SK-N-SH (cell line): ENCODE measurements around the gene RLF.

Experiments used
- CTCF ChIP-seq: fragments of 200-600 bp; sonication (generic); IDR thresholded peaks from 2 replicates; pipeline ENCODE4 v1.6.1; 2017; ENCODE audit warnings: antibody characterized with exemption, mild to moderate bottlenecking, moderate library complexity
- EZH2phosphoT487 ChIP-seq: fragments of 200-600 bp; sonication (generic); IDR thresholded peaks from 2 replicates; pipeline ENCODE4 v1.6.1; 2017; ENCODE audit warnings: low read depth, mixed run types, mild to moderate bottlenecking, antibody characterized with exemption, moderate library complexity, borderline replicate concordance
- FOXJ3 ChIP-seq: sonication (generic); formaldehyde crosslinking; IDR thresholded peaks from 2 replicates; pipeline ENCODE4 v1.5.1; 2020; ENCODE audit warnings: mild to moderate bottlenecking, missing genetic modification reagents
- FOXM1 ChIP-seq: IDR thresholded peaks from 2 replicates; pipeline ENCODE4 v1.4.0; 2012; ENCODE audit warnings: low read depth, mild to moderate bottlenecking
- POLR2AphosphoS5 ChIP-seq: IDR thresholded peaks from 2 replicates; pipeline ENCODE4 v1.6.1; 2012; ENCODE audit warnings: low read depth, low read length
- TAF1 ChIP-seq: IDR thresholded peaks from 2 replicates; pipeline ENCODE4 v1.6.1; 2012; ENCODE audit warnings: low read depth, mild to moderate bottlenecking, low read length, moderate library complexity, borderline replicate concordance
- USF1 ChIP-seq: IDR thresholded peaks from 2 replicates; pipeline ENCODE4 v1.4.0; 2012; ENCODE audit warnings: low read depth, borderline replicate concordance

GRCh38 chr1:40199126-40199525 lies 37.9 kb downstream of the RLF start:
- TF ChIP-seq CTCF = no peak
- TF ChIP-seq FOXM1 = no peak
- no peak for TF ChIP-seq TAF1
- TF ChIP-seq USF1 = no peak
- no peak for TF ChIP-seq FOXJ3
- TF ChIP-seq EZH2phosphoT487 = no peak
- TF ChIP-seq POLR2AphosphoS5 = no peak
